GM12875 (cell line): Measurements from ENCODE around the gene COL2A1.
"Not testable (repeated sequence)": the region's sequence is repeated elsewhere in the genome, so short reads cannot be mapped to it uniquely, and the experiment has no call there.

Source experiments
- H3K4me3 ChIP-seq: one replicate; pipeline ENCODE4 v1.5.1; 2011; ENCODE audit warnings: low read depth, low read length, control low read depth
- TF ChIP-seq, protein P1 (sequence below): IDR thresholded peaks from 2 replicates; pipeline ENCODE4 v1.5.1; 2011; ENCODE audit warnings: low read depth, mild to moderate bottlenecking, control low read depth, inconsistent platforms, low read length, moderate library complexity, borderline replicate concordance; ENCODE audit not compliant: insufficient read depth

COL2A1 gene

GRCh38 chr12:47962198-47962597 lies 42.1 kb downstream of the COL2A1 start:
- TF ChIP-seq, protein P1, sequence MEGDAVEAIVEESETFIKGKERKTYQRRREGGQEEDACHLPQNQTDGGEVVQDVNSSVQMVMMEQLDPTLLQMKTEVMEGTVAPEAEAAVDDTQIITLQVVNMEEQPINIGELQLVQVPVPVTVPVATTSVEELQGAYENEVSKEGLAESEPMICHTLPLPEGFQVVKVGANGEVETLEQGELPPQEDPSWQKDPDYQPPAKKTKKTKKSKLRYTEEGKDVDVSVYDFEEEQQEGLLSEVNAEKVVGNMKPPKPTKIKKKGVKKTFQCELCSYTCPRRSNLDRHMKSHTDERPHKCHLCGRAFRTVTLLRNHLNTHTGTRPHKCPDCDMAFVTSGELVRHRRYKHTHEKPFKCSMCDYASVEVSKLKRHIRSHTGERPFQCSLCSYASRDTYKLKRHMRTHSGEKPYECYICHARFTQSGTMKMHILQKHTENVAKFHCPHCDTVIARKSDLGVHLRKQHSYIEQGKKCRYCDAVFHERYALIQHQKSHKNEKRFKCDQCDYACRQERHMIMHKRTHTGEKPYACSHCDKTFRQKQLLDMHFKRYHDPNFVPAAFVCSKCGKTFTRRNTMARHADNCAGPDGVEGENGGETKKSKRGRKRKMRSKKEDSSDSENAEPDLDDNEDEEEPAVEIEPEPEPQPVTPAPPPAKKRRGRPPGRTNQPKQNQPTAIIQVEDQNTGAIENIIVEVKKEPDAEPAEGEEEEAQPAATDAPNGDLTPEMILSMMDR: no peak
- H3K4me3 ChIP-seq: no peak overlapping the region

DNA sequence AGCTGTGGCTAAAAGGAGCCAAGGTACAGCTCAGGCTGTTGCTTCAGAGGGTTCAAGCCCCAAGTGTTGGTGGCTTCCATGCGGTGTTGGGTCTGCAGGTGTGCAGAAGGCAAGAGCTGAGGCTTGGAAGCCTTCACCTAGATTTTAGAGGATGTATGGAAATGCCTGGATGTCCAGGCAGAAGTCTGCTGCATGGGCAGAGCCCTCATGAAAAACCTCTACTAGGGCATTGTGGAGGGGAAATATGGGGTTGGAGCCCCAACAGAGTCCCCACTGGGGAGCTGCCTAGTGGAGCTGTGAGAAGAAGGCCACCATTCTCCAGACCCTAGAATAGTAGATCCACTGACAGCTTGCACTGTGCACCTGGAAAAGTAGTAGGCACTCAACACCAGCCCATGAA lies 46.6 kb downstream of the COL2A1 start:
- not testable (repeated sequence) for H3K4me3 ChIP-seq

DNA sequence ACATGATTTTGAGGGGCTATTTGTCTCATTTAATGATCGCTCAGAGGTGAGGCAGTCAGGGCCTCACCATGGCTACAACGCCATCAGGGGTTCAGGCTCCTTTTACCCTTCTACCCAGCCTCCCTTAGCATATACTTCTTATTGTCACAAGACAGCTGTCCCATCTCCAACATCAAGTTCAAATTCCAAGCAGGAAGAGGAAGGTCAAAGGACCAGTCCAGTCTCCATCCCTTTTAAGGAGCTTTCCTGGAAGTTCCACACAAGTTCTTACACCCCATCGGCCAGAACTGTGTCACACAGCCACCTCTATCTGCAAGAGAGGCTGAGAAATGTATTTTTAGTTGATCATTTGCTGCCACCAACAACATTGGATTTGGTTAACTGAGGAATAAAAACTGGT lies 49.2 kb downstream of the COL2A1 start:
- H3K4me3 ChIP-seq: no peak overlapping the region
- TF ChIP-seq, protein P1: no peak

- TF ChIP-seq, protein P1: no peak
- H3K4me3 ChIP-seq: no peak overlapping the region
These were observed 49.7 kb downstream of the COL2A1 start for GRCh38 chr12:47954467-47955045.

GRCh38 chr12:47954058-47954457 lies 50.2 kb downstream of the COL2A1 start:
- TF ChIP-seq, protein P1: no peak
- no peak overlapping the region for H3K4me3 ChIP-seq

DNA sequence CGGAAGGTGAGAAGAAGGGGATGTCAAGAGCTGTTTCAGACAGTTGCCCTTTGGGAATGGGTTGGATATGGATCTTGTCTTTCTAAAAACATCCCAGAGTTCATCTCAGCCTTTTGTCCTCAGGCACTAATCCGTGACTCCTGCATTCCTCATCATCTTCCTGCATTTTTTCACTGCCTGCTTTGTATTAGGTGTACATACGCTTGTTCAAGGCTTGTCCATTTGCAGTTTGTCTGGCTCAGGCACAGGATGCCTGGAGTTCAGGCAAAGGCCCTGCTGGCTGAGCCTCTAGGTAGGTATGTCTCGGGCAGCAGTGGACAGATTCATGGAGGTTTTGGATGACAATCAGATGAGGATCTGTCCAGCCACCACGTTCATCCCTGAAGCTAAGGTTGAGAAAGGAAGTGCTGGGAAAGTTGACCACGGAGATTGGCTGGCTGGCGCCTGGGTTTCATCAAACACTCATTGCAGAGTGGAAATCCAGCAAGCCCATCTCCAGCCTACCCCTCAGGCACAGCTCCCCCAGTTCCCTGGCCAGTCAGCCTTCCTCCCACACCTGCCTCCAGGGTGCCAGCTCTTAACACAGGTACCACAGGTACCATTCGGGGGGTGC lies 53.3 kb downstream of the COL2A1 start:
- TF ChIP-seq, protein P1: no peak
- H3K4me3 ChIP-seq: no peak overlapping the region

- no peak overlapping the region for H3K4me3 ChIP-seq
- TF ChIP-seq, protein P1: peak; percentile 95
These were observed 54.6 kb downstream of the COL2A1 start for GRCh38 chr12:47949441-47950341.
